ENCODE measurements around the gene CDC42EP3.

The CDC42EP3 gene

GRCh38 chr2:37684809-37685208 lies 13.4 kb upstream of the CDC42EP3 start:
- H3K4me3 ChIP-seq (ENCODE audit: low read length) = no peak overlapping the region
- no peak for TF ChIP-seq CTCF (IDR thresholded peaks at IDR 0.05; ENCODE audit: insufficient read depth, low read depth, low read length, missing control alignments)
- DNase-seq (ENCODE audit: low read depth) = no peak

GRCh38 chr2:37683921-37684780 lies 12.7 kb upstream of the CDC42EP3 start:
- no peak overlapping the region for H3K4me3 ChIP-seq (ENCODE audit: low read length)
- TF ChIP-seq CTCF (IDR thresholded peaks at IDR 0.05; ENCODE audit: insufficient read depth, low read depth, low read length, missing control alignments) = no peak
- DNase-seq (ENCODE audit: low read depth) = peak; percentile 68

GRCh38 chr2:37683241-37683640 lies 11.8 kb upstream of the CDC42EP3 start:
- H3K4me3 ChIP-seq (ENCODE audit: low read length) = no peak overlapping the region
- no peak for TF ChIP-seq CTCF (IDR thresholded peaks at IDR 0.05; ENCODE audit: insufficient read depth, low read depth, low read length, missing control alignments)
- DNase-seq (ENCODE audit: low read depth) = no peak

GRCh38 chr2:37682473-37682872 lies 11.0 kb upstream of the CDC42EP3 start:
- DNase-seq (ENCODE audit: low read depth) = no peak
- TF ChIP-seq CTCF (IDR thresholded peaks at IDR 0.05; ENCODE audit: insufficient read depth, low read depth, low read length, missing control alignments) = no peak
- H3K4me3 ChIP-seq (ENCODE audit: low read length) = no peak overlapping the region

GRCh38 chr2:37681587-37681986 lies 10.1 kb upstream of the CDC42EP3 start:
- no peak for TF ChIP-seq CTCF (IDR thresholded peaks at IDR 0.05; ENCODE audit: insufficient read depth, low read depth, low read length, missing control alignments)
- H3K4me3 ChIP-seq (ENCODE audit: low read length) = no peak overlapping the region
- DNase-seq (ENCODE audit: low read depth) = no peak

- H3K4me3 ChIP-seq (ENCODE audit: low read length) = no peak overlapping the region
- no peak for TF ChIP-seq CTCF (IDR thresholded peaks at IDR 0.05; ENCODE audit: insufficient read depth, low read depth, low read length, missing control alignments)
- no peak for DNase-seq (ENCODE audit: low read depth)
Observed at GRCh38 chr2:37679072-37679695, 7.7 kb upstream of the CDC42EP3 start.

All from epithelial cell of esophagus (primary cell).